ENCODE results near the gene FAAP100.

FAAP100 gene

GRCh38 chr17:81556175-81556691 lies 4.1 kb upstream of the FAAP100 start:
- no peak for DNase-seq (ENCODE audit: low spot score)

GRCh38 chr17:81553616-81554181 lies 1.5 kb upstream of the FAAP100 start:
- DNase-seq (ENCODE audit: low spot score): no peak

- peak; percentile 69 for DNase-seq (ENCODE audit: low spot score)
Measured at GRCh38 chr17:81553018-81553615, 964 bp upstream of the FAAP100 start.

GRCh38 chr17:81551458-81552243 lies 502 bp downstream of the FAAP100 start:
- peak; percentile 5 for DNase-seq (ENCODE audit: low spot score)

- DNase-seq (ENCODE audit: low spot score): no peak
Measured at GRCh38 chr17:81550830-81551457, 1.2 kb downstream of the FAAP100 start.

- no peak for DNase-seq (ENCODE audit: low spot score)
Measured at GRCh38 chr17:81550285-81550684, 1.9 kb downstream of the FAAP100 start.

- DNase-seq (ENCODE audit: low spot score): no peak
Measured at GRCh38 chr17:81549826-81550225, 2.3 kb downstream of the FAAP100 start.

- DNase-seq (ENCODE audit: low spot score): no peak
Measured at GRCh38 chr17:81549031-81549557, 3.1 kb downstream of the FAAP100 start.

- DNase-seq (ENCODE audit: low spot score): no peak
Measured at GRCh38 chr17:81547614-81547982, 4.6 kb downstream of the FAAP100 start.

- no peak for DNase-seq (ENCODE audit: low spot score)
Measured at GRCh38 chr17:81546906-81547613, 5.1 kb downstream of the FAAP100 start.

- DNase-seq (ENCODE audit: low spot score): no peak
Measured at GRCh38 chr17:81545160-81545949, 6.8 kb downstream of the FAAP100 start.

GRCh38 chr17:81544281-81544974 lies 7.7 kb downstream of the FAAP100 start:
- DNase-seq (ENCODE audit: low spot score): no peak

- DNase-seq (ENCODE audit: low spot score): no peak
Measured at GRCh38 chr17:81543756-81544155, 8.4 kb downstream of the FAAP100 start.

GRCh38 chr17:81543339-81543675 lies 8.8 kb downstream of the FAAP100 start:
- DNase-seq (ENCODE audit: low spot score): no peak

GRCh38 chr17:81542431-81543338 lies 9.5 kb downstream of the FAAP100 start:
- no peak for DNase-seq (ENCODE audit: low spot score)

GRCh38 chr17:81541123-81541522 lies 11.0 kb downstream of the FAAP100 start:
- no peak for DNase-seq (ENCODE audit: low spot score)

- DNase-seq (ENCODE audit: low spot score): no peak
Measured at GRCh38 chr17:81540676-81541027, 11.5 kb downstream of the FAAP100 start.

- DNase-seq (ENCODE audit: low spot score): no peak
Measured at GRCh38 chr17:81539961-81540675, 12.0 kb downstream of the FAAP100 start.

GRCh38 chr17:81539571-81539900 lies 12.6 kb downstream of the FAAP100 start:
- no peak for DNase-seq (ENCODE audit: low spot score)
